Activated gamma-delta T cell treated with Interleukin-2 at 50 U/mL for 16 hours (primary cell): Measurements from ENCODE around the gene ELF3.
"Not testable (repeated sequence)": the region's sequence is repeated elsewhere in the genome, so short reads cannot be mapped to it uniquely, and the experiment has no call there.

ENCODE experiments used
- DNase-seq: peaks from one replicate; pipeline ENCODE4 v3.0.0-alpha.2; 2020

Gene ELF3

GRCh38 chr1:202009326-202010179 lies 834 bp upstream of the ELF3 start:
- peak; percentile 57 for DNase-seq

GRCh38 chr1:202011994-202012393 lies 1.6 kb downstream of the ELF3 start:
- no peak for DNase-seq

- no peak for DNase-seq
Measured at GRCh38 chr1:202012544-202013478, 2.4 kb downstream of the ELF3 start.

GRCh38 chr1:202013603-202014002 lies 3.2 kb downstream of the ELF3 start:
- DNase-seq = no peak

GRCh38 chr1:202014060-202014459 lies 3.7 kb downstream of the ELF3 start:
- DNase-seq = no peak

- no peak for DNase-seq
Measured at GRCh38 chr1:202014915-202015661, 4.7 kb downstream of the ELF3 start.

- no peak for DNase-seq
Measured at GRCh38 chr1:202015662-202015937, 5.2 kb downstream of the ELF3 start.

GRCh38 chr1:202016022-202016810 lies 5.8 kb downstream of the ELF3 start:
- no peak for DNase-seq

GRCh38 chr1:202016811-202017748 lies 6.7 kb downstream of the ELF3 start:
- no peak for DNase-seq

GRCh38 chr1:202017749-202018467 lies 7.5 kb downstream of the ELF3 start:
- no peak for DNase-seq

GRCh38 chr1:202018468-202019234 lies 8.3 kb downstream of the ELF3 start:
- no peak for DNase-seq

- DNase-seq = not testable (repeated sequence)
Measured at GRCh38 chr1:202019235-202019558, 8.8 kb downstream of the ELF3 start.

GRCh38 chr1:202023001-202023433 lies 12.6 kb downstream of the ELF3 start:
- DNase-seq = no peak

GRCh38 chr1:202029171-202029665 lies 18.8 kb downstream of the ELF3 start:
- no peak for DNase-seq

- no peak for DNase-seq
Measured at GRCh38 chr1:202029727-202030126, 19.3 kb downstream of the ELF3 start.

GRCh38 chr1:202031796-202032195 lies 21.4 kb downstream of the ELF3 start:
- no peak for DNase-seq

GRCh38 chr1:202034149-202034682 lies 23.8 kb downstream of the ELF3 start:
- no peak for DNase-seq

GRCh38 chr1:202034683-202035462 lies 24.5 kb downstream of the ELF3 start:
- DNase-seq = no peak
